ENCODE data around the gene TMEM151B.
"Not testable (repeated sequence)": the region's sequence is repeated elsewhere in the genome, so short reads cannot be mapped to it uniquely, and the experiment has no call there.

DNA sequence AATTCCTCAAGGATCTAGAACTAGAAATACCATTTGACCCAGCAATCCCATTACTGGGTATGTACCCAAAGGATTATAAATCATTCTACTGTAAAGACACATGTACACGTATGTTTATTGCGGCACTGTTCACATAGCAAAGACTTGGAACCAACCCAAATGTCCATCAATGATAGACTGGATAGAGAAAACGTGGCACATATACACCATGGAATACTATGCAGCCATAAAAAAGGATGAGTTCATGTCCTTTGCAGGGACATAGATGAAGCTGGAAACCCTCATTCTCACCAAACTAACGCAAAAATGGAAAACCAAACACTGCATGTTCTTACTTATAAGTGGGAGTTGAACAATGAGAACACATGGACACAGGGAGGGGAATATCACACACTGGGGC is 76.6 kb downstream of the TMEM151B start:
- TF ChIP-seq MYC (IDR thresholded peaks at IDR 0.05; ENCODE audit: borderline replicate concordance, low read length); JUN (IDR thresholded peaks at IDR 0.05); EP300 (IDR thresholded peaks at IDR 0.05): not testable (repeated sequence)
